Heart left ventricle (tissue), 13 donors: ENCODE measurements around the gene PRKAG3.

Source experiments
- CTCF ChIP-seq, 12 donors: fragments of 200-600 bp; sonication (generic) in 4 of 12; IDR thresholded peaks; one replicate each; pipeline versions ENCODE4 v1.5.0 to v1.8.0; 2018 to 2022; ENCODE audit warnings: antibody characterized with exemption in 12 of 12, mild to moderate bottlenecking in 5 of 12
- POLR2A ChIP-seq, 2 donors: fragments of 450-650 bp; IDR thresholded peaks; one replicate each; pipeline ENCODE4 v1.6.1; 2017; ENCODE audit warnings: antibody characterized with exemption in 2 of 2, mild to moderate bottlenecking in 2 of 2, moderate library complexity in 2 of 2
- donor health status: ischemic (EF 13 %, LVEDD 7.1; RV severe dilation, severe dysfunction).
- donor health status: DM: no; HTN: yes; CAD: no.
- donor health status: DM: no; HTN: no; CAD: no.
- donor health status: ischemic (EF 25% LVEDD 6.9; RV normal size, moderate dysfunction).
- donor health status: ischemic (EF 25% LVEDD 5.7; RV mildly dilated, moderate dysfunction).
- donor health status: ischemic (EF 35%, LVEDD 5.7; RV mildly dilated, moderate dysfunction).
- donor health status: nonischemic (EF 11% LVEDD 7.7; RV severe dilation, severe dysfunction).
- donor health status: DM: yes; HTN: yes; CAD: no.
- donor health status: PGD.
- donor health status: ischemic (EF 29% LVEDD 5.4; RV normal size, mild dysfunction).
- donor health status: nonischemic (EF 23%, LVEDD 6.1; RV moderate dilation, normal function).

- TF ChIP-seq CTCF (IDR thresholded peaks at IDR 0.05): no peak
- no peak for TF ChIP-seq POLR2A (IDR thresholded peaks at IDR 0.05)
Measured at GRCh38 chr2:218854860-218855259, 23.3 kb upstream of the PRKAG3 start.
